CD4-positive, CD25-positive, alpha-beta regulatory T cell (primary cell): ENCODE data around the gene SSC5D. TPM values are rescaled to one million over a fixed set of nuclear protein-coding genes. Genes with fewer than 3 reads are reported as not detected.

ENCODE experiments used
- ATAC-seq, 2 donors: fragments of 150-1000 bp; cut with Tn5 transposase; one replicate each; pipeline ENCODE4 v1.10.0; 2021; ENCODE audit warnings: low read depth in 2 of 2, moderate number of reproducible peaks in 2 of 2, moderate library complexity in 1 of 2
- DNase-seq, 3 donors: peaks; one replicate each; pipeline versions ENCODE4 v3.0.0 to v3.0.0-alpha.2; 2012 to 2022; ENCODE audit warnings: mixed read lengths in 1 of 3
- H3K27ac ChIP-seq: one replicate; pipeline ENCODE4 v1.7.0; 2013; ENCODE audit warnings: mild to moderate bottlenecking, low read length; ENCODE audit not compliant: insufficient read depth, poor library complexity, severe bottlenecking
- H3K27me3 ChIP-seq: one replicate; pipeline ENCODE4 v1.7.0; 2013; ENCODE audit warnings: low read length; ENCODE audit not compliant: control insufficient read depth, insufficient read depth
- H3K36me3 ChIP-seq: one replicate; pipeline ENCODE4 v1.7.0; 2013; ENCODE audit warnings: mild to moderate bottlenecking, low read length, moderate library complexity; ENCODE audit not compliant: control insufficient read depth, insufficient read depth
- H3K4me1 ChIP-seq: 2 replicates; pipeline ENCODE4 v1.7.0; 2013; ENCODE audit warnings: mild to moderate bottlenecking, low read length; ENCODE audit not compliant: insufficient read depth, control insufficient read depth, poor library complexity, severe bottlenecking
- H3K4me3 ChIP-seq: one replicate; pipeline ENCODE4 v1.7.0; 2013; ENCODE audit warnings: low read depth, mild to moderate bottlenecking, low read length, moderate library complexity
- H3K9me3 ChIP-seq, 2 experiments: 1 replicate in 1 of 2; 2 replicates in 1 of 2; pipeline ENCODE4 v1.7.0; 2013; ENCODE audit warnings: low read length in 2 of 2, mild to moderate bottlenecking in 1 of 2, moderate library complexity in 1 of 2; ENCODE audit not compliant: control insufficient read depth in 2 of 2
- H3K27ac Mint-ChIP-seq, 3 donors: one replicate each; pipeline ENCODE4 v1.8.0; 2020 to 2022; ENCODE audit warnings: mild to moderate bottlenecking in 3 of 3, mixed read lengths in 3 of 3, moderate library complexity in 2 of 3
- H3K27me3 Mint-ChIP-seq: one replicate; pipeline ENCODE4 v1.8.0; 2022; ENCODE audit warnings: mild to moderate bottlenecking, mixed read lengths
- H3K36me3 Mint-ChIP-seq: one replicate; pipeline ENCODE4 v1.8.0; 2020; ENCODE audit warnings: mixed read lengths
- H3K4me1 Mint-ChIP-seq, 4 donors: one replicate each; pipeline ENCODE4 v1.8.0; 2020 to 2022; ENCODE audit warnings: mixed read lengths in 4 of 4, mild to moderate bottlenecking in 1 of 4
- H3K4me3 Mint-ChIP-seq, 4 donors: one replicate each; pipeline ENCODE4 v1.8.0; 2020 to 2022; ENCODE audit warnings: mild to moderate bottlenecking in 4 of 4, mixed read lengths in 4 of 4, moderate library complexity in 3 of 4
- H3K9me3 Mint-ChIP-seq, 7 donors: one replicate each; pipeline ENCODE4 v1.8.0; 2020 to 2022; ENCODE audit warnings: mixed read lengths in 7 of 7, mild to moderate bottlenecking in 3 of 7, moderate library complexity in 2 of 7
- polyA plus RNA-seq, 4 donors: library from polyadenylated mRNA; unstranded; fragments of 300-500 nt; fragmentation: Illumina TruSeq; gene quantifications; one replicate each; pipeline ENCODE4 v1.2.3, GENCODE V29; 2021
- total RNA-seq: library from RNA; stranded (reverse); gene quantifications from one replicate; pipeline ENCODE4 v1.2.3, GENCODE V29; 2022

SSC5D gene
- total and polyA plus RNA-seq, 5 donors from 2014 or later = 0.27 TPM; not detected in 4

DNA sequence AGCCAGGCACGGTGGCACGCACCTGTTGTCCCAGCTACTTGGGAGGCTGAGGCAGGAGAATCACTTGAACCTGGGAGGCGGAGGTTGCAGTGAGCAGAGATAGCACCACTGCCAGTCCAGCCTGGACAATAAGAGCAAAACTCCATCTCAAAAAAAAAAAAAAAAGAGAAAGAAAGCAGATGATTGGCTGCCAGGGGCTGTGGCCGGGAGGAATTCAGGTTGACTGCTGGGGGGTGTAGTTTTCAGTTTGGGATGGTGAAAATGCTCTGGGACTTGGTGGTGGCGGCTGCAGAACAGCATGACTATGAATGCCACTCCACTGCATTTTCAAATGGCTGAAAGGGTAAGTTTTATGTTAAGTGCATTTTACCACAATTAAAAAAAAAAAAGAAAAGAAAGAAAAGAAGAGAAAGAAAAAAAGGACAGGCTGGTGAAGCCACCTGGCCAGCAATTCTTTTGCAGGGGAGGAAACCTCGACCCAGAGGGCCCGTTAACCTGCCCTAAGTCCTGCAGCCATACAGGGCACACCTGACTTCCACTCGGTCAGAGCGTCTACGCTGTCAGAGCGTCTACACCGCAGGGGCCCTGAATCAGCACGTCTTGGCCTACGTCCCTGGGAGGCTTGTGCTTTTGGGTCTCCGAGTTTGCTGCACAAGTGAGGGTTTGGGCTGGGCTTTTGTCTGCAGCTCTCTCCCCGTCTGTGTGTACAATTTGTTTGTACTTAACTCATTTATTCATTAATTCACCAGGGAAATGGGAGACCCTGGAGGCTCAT lies 30.4 kb upstream of the SSC5D start:
- DNase-seq = no peak
- no peak for ATAC-seq
- no peaks in the 10 kb centered on the region for H3K36me3 ChIP-seq
- Mint-ChIP-seq H3K27ac (no peak overlapping the region), H3K27me3 (peaks cover 20% of the 10 kb centered on the region), H3K4me3 (peak overlapping the region in 2 of 4 donors; percentile 43 to 72), H3K4me1 (peaks cover 0 to 38% (median 16%) of the 10 kb centered on the region in 4 donors), H3K36me3 (peaks cover 12% of the 10 kb centered on the region), H3K9me3 (peaks cover 0 to 2% (median 0%) of the 10 kb centered on the region in 7 donors)
- no peak overlapping the region for H3K27ac ChIP-seq
- peaks cover 19% of the 10 kb centered on the region for H3K4me1 ChIP-seq
- no peaks in the 10 kb centered on the region for H3K9me3 ChIP-seq
- no peaks in the 10 kb centered on the region for H3K27me3 ChIP-seq
- H3K4me3 ChIP-seq = no peak overlapping the region

DNA sequence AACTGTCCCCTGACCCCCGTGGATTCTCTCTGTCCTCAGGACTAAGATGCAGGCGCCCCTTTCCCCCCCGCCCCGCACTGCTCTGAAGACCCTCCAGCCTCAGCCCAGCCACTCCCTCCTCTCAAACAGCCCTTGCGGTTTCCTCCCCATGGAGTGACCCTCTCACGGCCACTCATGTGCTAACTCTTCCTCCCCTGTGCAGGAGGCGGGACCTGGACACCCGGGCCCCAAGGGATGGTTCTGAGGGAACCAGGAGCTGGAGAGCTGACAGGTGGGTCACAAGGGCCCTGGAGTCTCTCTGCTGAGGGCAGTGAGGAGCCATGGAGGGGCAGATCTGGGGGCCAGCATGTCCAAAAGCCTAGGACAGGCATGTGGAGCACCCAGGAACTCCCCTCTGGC lies 28.7 kb upstream of the SSC5D start:
- DNase-seq (no peak), ATAC-seq (no peak)
- peak overlapping the region in 3 of 4 donors; percentile 12 to 72 (median 58) for H3K4me3 Mint-ChIP-seq
- no peak overlapping the region for H3K27ac Mint-ChIP-seq
- H3K9me3 Mint-ChIP-seq = peaks cover 0 to 2% (median 0%) of the 10 kb centered on the region in 7 donors
- Histone ChIP-seq H3K4me1 (peaks cover 18% of the 10 kb centered on the region), H3K4me3 (no peak overlapping the region), H3K27me3 (no peaks in the 10 kb centered on the region), H3K9me3 (no peaks in the 10 kb centered on the region), H3K27ac (no peak overlapping the region), H3K36me3 (no peaks in the 10 kb centered on the region)
- peaks cover 4% of the 10 kb centered on the region for H3K27me3 Mint-ChIP-seq
- H3K4me1 Mint-ChIP-seq = peaks cover 0 to 31% (median 9%) of the 10 kb centered on the region in 4 donors
- H3K36me3 Mint-ChIP-seq = peaks cover 3% of the 10 kb centered on the region

DNA sequence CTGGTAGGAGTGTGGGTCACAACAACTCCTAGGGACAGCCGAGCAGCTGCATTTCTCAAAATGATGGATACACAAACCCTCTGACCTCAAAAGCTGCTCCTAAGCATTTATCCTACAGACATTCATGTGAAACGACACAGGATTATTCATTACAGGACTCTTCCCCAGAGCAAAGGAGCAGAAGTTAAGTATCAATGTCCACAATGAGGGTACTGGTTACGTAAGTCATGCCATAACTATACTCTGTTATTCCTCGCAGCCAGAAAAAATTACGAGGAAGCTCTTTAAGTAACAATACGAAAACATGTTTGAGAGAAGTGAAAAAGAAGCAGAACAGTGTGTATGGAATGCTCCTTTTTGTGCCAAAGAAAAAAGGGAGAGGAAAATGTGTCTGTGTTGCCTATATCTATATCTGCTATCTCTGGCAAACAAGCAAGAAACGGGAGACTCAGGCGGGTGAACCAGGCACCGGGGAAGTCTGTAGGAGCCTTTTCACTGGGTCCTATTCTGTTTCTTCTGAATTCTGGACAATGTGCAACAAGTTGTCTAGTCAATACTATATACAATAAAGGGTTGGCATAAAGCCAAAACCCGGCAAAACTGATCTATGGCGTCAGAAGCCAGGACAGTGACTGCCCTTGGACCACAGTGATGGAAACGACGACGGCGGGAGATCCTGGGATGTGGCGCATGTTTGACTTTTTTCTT lies 28.1 kb upstream of the SSC5D start:
- H3K27ac ChIP-seq = no peak overlapping the region

DNA sequence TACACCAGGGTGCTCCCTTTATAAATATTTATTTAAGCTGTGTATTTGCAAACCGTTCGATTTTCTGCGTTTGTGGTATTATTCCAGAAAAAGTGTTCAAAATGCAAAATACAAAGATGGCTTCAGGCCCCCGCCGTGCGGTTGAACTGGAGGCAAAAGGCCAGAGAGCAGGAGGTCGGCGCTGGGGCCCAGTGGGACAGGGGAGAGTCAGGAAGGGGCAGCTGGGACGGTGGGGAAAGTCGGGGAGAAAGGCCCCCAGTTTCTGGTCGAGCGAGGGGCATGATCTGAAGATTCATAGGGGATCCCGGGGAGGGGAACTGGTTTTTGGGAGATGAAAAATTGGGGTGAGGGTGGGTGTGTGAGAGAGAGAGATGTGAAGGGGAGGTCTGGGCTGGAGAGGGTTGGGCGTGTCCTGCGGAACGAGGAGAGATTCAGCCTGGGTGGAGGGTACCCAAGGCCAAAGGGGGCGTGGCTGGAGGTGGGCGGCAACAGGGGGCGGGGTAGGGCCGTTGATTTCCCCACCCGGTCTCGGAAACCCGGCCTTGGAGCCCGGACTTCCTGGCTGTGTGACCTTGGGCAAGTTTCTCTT lies 27.5 kb upstream of the SSC5D start:
- Histone ChIP-seq H3K36me3 (no peaks in the 10 kb centered on the region), H3K27me3 (no peaks in the 10 kb centered on the region), H3K27ac (peak overlapping the region; percentile 71), H3K4me3 (peak overlapping the region; percentile 48), H3K4me1 (peaks cover 18% of the 10 kb centered on the region), H3K9me3 (no peaks in the 10 kb centered on the region)
- no peaks in the 10 kb centered on the region for H3K36me3 Mint-ChIP-seq
- DNase-seq = peak in 2 of 3 donors; percentile 40 to 42
- peak overlapping the region; percentile 89 to 95 (median 92) for H3K27ac Mint-ChIP-seq
- peaks cover 0 to 31% (median 7%) of the 10 kb centered on the region in 4 donors for H3K4me1 Mint-ChIP-seq
- peak overlapping the region; percentile 72 to 94 (median 91) for H3K4me3 Mint-ChIP-seq
- no peak for ATAC-seq
- H3K9me3 Mint-ChIP-seq = peaks cover 0 to 2% (median 0%) of the 10 kb centered on the region in 7 donors
- H3K27me3 Mint-ChIP-seq = no peaks in the 10 kb centered on the region

More for the DNA sequence above, 28.1 kb upstream of the SSC5D start:
- H3K4me3 ChIP-seq = no peak overlapping the region
- no peaks in the 10 kb centered on the region for H3K27me3 ChIP-seq
- H3K27me3 Mint-ChIP-seq = no peaks in the 10 kb centered on the region
- H3K27ac Mint-ChIP-seq = peak overlapping the region in 2 of 3 donors; percentile 33 to 92
- no peaks in the 10 kb centered on the region for H3K9me3 ChIP-seq
- ATAC-seq (no peak), DNase-seq (no peak)
- no peaks in the 10 kb centered on the region for H3K36me3 ChIP-seq
- no peaks in the 10 kb centered on the region for H3K36me3 Mint-ChIP-seq
- H3K9me3 Mint-ChIP-seq = peaks cover 0 to 2% (median 0%) of the 10 kb centered on the region in 7 donors
- peak overlapping the region; percentile 72 to 94 (median 91) for H3K4me3 Mint-ChIP-seq
- peaks cover 0 to 31% (median 7%) of the 10 kb centered on the region in 4 donors for H3K4me1 Mint-ChIP-seq
- peaks cover 18% of the 10 kb centered on the region for H3K4me1 ChIP-seq

DNA sequence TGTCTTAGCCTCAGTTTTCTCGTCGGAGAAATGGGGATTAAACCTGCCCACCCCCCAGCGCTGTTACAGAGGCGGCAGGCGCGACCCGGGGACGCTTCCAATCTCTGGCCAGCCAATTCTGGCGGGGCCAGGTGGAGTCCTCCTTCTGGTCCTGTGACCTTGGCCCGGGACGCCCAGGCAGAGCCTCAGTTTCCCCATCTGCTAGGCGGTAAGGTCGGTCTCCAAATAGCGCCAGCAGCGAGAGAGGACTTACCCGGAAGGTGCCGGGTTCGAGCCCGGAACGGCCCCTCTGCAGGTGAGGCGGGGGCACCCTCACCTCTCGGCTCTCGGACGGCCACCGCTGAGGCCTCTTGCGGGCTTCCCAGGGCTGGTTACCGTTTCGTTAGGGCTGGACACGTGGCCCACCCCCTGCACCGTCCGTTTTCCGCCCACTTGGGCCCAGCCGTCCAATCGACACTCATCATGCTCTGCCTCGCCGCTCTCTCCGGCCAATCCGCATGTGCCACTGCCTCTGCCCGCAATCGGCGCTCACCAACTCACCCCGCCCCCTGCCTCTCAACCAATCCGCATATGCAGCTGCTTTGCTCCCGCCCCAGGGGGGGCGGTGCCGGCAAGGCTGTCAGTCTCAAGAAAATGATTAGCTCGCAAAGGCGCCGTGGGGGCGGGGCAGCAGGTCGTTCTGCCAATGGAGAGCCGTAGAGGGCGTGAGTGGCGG lies 26.8 kb upstream of the SSC5D start, which contains the start of gene ISOC2:
Gene ISOC2, minus strand, starts transcription at position 384 of the 715 bp plus-strand sequence. CDS start 5,156 bp downstream, outside the sequence.
- Histone ChIP-seq H3K4me3 (peak within 1 kb of the TSS; percentile 72), H3K4me1 (peaks cover 18% of the 10 kb centered on the region)
- peak within 1 kb of the TSS; percentile 90 to 94 (median 93) for H3K4me3 Mint-ChIP-seq

DNA sequence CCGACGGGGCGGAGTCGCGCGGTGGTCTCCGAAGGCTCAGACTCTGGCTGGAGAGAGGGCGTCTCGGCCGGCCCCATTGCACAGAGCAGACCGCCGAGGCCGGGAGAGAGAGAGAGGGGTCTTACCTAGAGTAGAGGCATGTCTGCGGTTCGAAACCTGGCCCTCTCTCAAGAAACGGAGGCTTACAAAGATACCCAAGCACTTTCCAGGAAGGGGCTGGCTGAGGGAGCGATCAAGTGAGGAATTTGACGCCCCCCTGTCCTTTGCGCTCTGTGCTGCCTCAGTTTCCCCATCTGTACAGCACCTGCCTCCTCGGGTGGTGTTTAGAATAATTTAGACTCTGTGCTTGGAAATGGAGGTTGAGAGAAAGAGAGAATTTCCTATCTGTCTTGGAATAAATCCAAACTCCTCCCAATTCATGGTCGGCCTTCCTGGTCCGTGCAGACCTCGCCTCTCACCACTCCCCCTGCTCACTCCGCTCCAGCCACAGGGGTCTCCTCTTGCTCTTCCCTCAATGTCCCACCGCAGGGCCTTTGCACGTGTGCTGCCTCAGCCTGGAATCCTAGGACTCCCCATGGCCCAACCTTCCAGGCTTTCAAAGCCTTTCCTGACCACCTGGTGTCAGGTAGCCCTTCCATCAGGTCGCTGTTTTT lies 26.1 kb upstream of the SSC5D start:
- Histone ChIP-seq H3K4me1 (peaks cover 18% of the 10 kb centered on the region), H3K4me3 (peak overlapping the region; percentile 72), H3K27me3 (no peaks in the 10 kb centered on the region), H3K27ac (peak overlapping the region; percentile 63), H3K36me3 (no peaks in the 10 kb centered on the region), H3K9me3 (no peaks in the 10 kb centered on the region)
- H3K4me3 Mint-ChIP-seq = peak overlapping the region; percentile 90 to 94 (median 93)
- H3K27ac Mint-ChIP-seq = peak overlapping the region; percentile 92 to 96 (median 95)
- no peaks in the 10 kb centered on the region for H3K27me3 Mint-ChIP-seq
- H3K9me3 Mint-ChIP-seq = no peaks in the 10 kb centered on the region
- H3K36me3 Mint-ChIP-seq = no peaks in the 10 kb centered on the region
- H3K4me1 Mint-ChIP-seq = peaks cover 0 to 27% (median 7%) of the 10 kb centered on the region in 4 donors
- no peak for DNase-seq
- ATAC-seq = no peak

More for the DNA sequence above, 26.8 kb upstream of the SSC5D start, which contains the start of gene ISOC2:
- Mint-ChIP-seq H3K36me3 (no peaks in the 10 kb centered on the region), H3K9me3 (peaks cover 0 to 2% (median 0%) of the 10 kb centered on the region in 7 donors), H3K4me1 (peaks cover 0 to 31% (median 7%) of the 10 kb centered on the region in 4 donors), H3K27ac (peak within 1 kb of the TSS; percentile 92 to 96 (median 95)), H3K27me3 (no peaks in the 10 kb centered on the region)
- Histone ChIP-seq H3K9me3 (no peaks in the 10 kb centered on the region), H3K36me3 (no peaks in the 10 kb centered on the region), H3K27ac (peak within 1 kb of the TSS; percentile 71), H3K27me3 (no peaks in the 10 kb centered on the region)
- DNase-seq (peak; percentile 100), ATAC-seq (peak; percentile 96 to 97)
